B cell (primary cell): ENCODE measurements around the gene TSR2. TPM values are rescaled to one million over a fixed set of nuclear protein-coding genes. Genes with fewer than 3 reads are reported as not detected.

Source experiments
- ATAC-seq: fragments of 200-7000 bp; cut with Tn5 transposase; one replicate; pipeline ENCODE4 v1.10.0; 2021; ENCODE audit warnings: low read depth, mild to moderate bottlenecking, moderate number of reproducible peaks, moderate library complexity
- CTCF ChIA-PET: fragments of 350-600 bp; sonication (Branson Sonifier 250); formaldehyde crosslinking; loops from one replicate; lab custom pipeline; 2021; ENCODE audit warnings: antibody characterized with exemption, inconsistent platforms; lab: Charles Lee
- POLR2A ChIA-PET: fragments of 350-600 bp; sonication (Branson Sonifier 250); formaldehyde crosslinking; loops from one replicate; lab custom pipeline; 2021; ENCODE audit warnings: antibody characterized with exemption; lab: Charles Lee
- DNase-seq: peaks from one replicate; pipeline ENCODE4 v3.0.0; 2013
- H2AFZ ChIP-seq: 2 replicates; pipeline ENCODE4 v1.6.1; 2012; ENCODE audit warnings: mild to moderate bottlenecking, low read depth, low read length; ENCODE audit not compliant: insufficient read depth, poor library complexity, severe bottlenecking
- H3K27ac ChIP-seq, 2 donors: 1 replicate in 1 of 2; 2 replicates in 1 of 2; pipeline ENCODE4 v1.5.1; 2012 to 2013; ENCODE audit warnings: low read length in 2 of 2, mild to moderate bottlenecking in 2 of 2, moderate library complexity in 1 of 2
- H3K27me3 ChIP-seq, 4 experiments: fragments of 200-600 bp in 1 of 4; sonication (generic) in 1 of 4; replicated peaks in 1 of 4; 1 replicate in 2 of 4; 2 replicates in 2 of 4; pipeline versions ENCODE4 v1.6.1 to v1.7.0; 2013 to 2016; ENCODE audit warnings: low read length in 3 of 4, mild to moderate bottlenecking in 2 of 4, mixed read lengths in 1 of 4, moderate library complexity in 1 of 4; ENCODE audit not compliant: insufficient read depth in 4 of 4, control insufficient read depth in 3 of 4; ENCODE audit errors: control extremely low read depth in 1 of 4
- H3K36me3 ChIP-seq, 2 experiments: replicated peaks in 1 of 2; 1 replicate in 1 of 2; 2 replicates in 1 of 2; pipeline versions ENCODE4 v1.6.1 to v1.7.1; 2013; ENCODE audit warnings: low read length in 1 of 2; ENCODE audit not compliant: insufficient read depth in 2 of 2, control insufficient read depth in 1 of 2; ENCODE audit errors: control extremely low read depth in 1 of 2, extremely low read depth in 1 of 2
- H3K4me1 ChIP-seq, 2 donors: fragments of 200-600 bp in 1 of 2; sonication (generic) in 1 of 2; 1 replicate in 1 of 2; 2 replicates in 1 of 2; pipeline versions ENCODE4 v1.5.1 to v1.6.1; 2013 to 2017; ENCODE audit warnings: low read length in 2 of 2; ENCODE audit not compliant: control insufficient read depth in 2 of 2, insufficient read depth in 2 of 2
- H3K4me2 ChIP-seq: replicated peaks from 2 replicates; pipeline ENCODE3; 2012; ENCODE audit warnings: mild to moderate bottlenecking, low read depth, low read length; ENCODE audit not compliant: poor library complexity, severe bottlenecking
- H3K4me3 ChIP-seq, 5 experiments: fragments of 200-600 bp in 1 of 5; sonication (generic) in 1 of 5; 1 replicate in 3 of 5; 2 replicates in 2 of 5; pipeline versions ENCODE4 v1.5.1 to v1.7.0; 2011 to 2016; ENCODE audit warnings: low read length in 4 of 5, mild to moderate bottlenecking in 4 of 5, low read depth in 2 of 5, control low read depth in 1 of 5, moderate library complexity in 1 of 5; ENCODE audit not compliant: insufficient read depth in 1 of 5; ENCODE audit errors: control extremely low read depth in 1 of 5, extremely low read depth in 1 of 5
- H3K79me2 ChIP-seq: fragments of 200-600 bp; sonication (generic); one replicate; pipeline ENCODE4 v1.6.0; 2016; ENCODE audit warnings: low read length; ENCODE audit not compliant: control insufficient read depth, insufficient read depth
- H3K9ac ChIP-seq: fragments of 200-600 bp; sonication (generic); 2 replicates; pipeline ENCODE4 v1.6.1; 2017; ENCODE audit warnings: mild to moderate bottlenecking, low read length, moderate library complexity
- H3K9me3 ChIP-seq, 3 donors: one replicate each; pipeline versions ENCODE4 v1.6.1 to v1.7.1; 2013; ENCODE audit warnings: low read length in 2 of 3; ENCODE audit not compliant: control insufficient read depth in 2 of 3, insufficient read depth in 1 of 3; ENCODE audit errors: control extremely low read depth in 1 of 3
- H4K20me1 ChIP-seq: 2 replicates; pipeline ENCODE4 v1.6.0; 2012; ENCODE audit warnings: mild to moderate bottlenecking, low read length; ENCODE audit not compliant: insufficient read depth, control insufficient read depth, poor library complexity, severe bottlenecking
- H3K27ac Mint-ChIP-seq: one replicate; pipeline ENCODE4 v1.8.0; 2021; ENCODE audit warnings: mixed read lengths
- H3K27me3 Mint-ChIP-seq: one replicate; pipeline ENCODE4 v1.8.0; 2021; ENCODE audit warnings: mixed read lengths
- H3K4me1 Mint-ChIP-seq: one replicate; pipeline ENCODE4 v1.8.0; 2021; ENCODE audit warnings: mixed read lengths
- H3K4me3 Mint-ChIP-seq: one replicate; pipeline ENCODE4 v1.8.0; 2021; ENCODE audit warnings: mixed read lengths
- H3K9me3 Mint-ChIP-seq: one replicate; pipeline ENCODE4 v1.8.0; 2022; ENCODE audit warnings: mixed read lengths; ENCODE audit not compliant: insufficient read depth
- CTCF ChIP-seq: fragments of 200-600 bp; IDR thresholded peaks from one replicate; pipeline ENCODE4 v1.8.0; 2022; ENCODE audit warnings: antibody characterized with exemption, mild to moderate bottlenecking
- EZH2 ChIP-seq: IDR thresholded peaks from 2 replicates; pipeline ENCODE4 v1.6.1; 2012; ENCODE audit warnings: borderline replicate concordance, low read depth, mild to moderate bottlenecking, moderate library complexity, low read length; ENCODE audit not compliant: insufficient read depth, poor library complexity, severe bottlenecking
- WGBS: methylation state at CpG from one replicate; pipeline ENCODE4 v1.1.5; 2013; ENCODE audit warnings: missing lambda C conversion rate; ENCODE audit not compliant: insufficient coverage; 5-methylcytosine and 5-hydroxymethylcytosine counted together
- intact Hi-C: fragments of 100-400 bp; cut with micrococcal nuclease; formaldehyde crosslinking; loops from one replicate; pipeline ENCODE4 v1.10.0; 2022
- polyA plus RNA-seq: library from polyadenylated mRNA; depleted of rRNA; stranded (reverse); fragments of >200 nt; gene quantifications from 2 replicates; pipeline ENCODE4 v1.2.3, GENCODE V29; 2012
- total RNA-seq, 2 donors: library from RNA; stranded (reverse); fragments of 120-200 nt in 1 of 2; gene quantifications; 1 replicate in 1 of 2; 2 replicates in 1 of 2; pipeline versions ENCODE4 v1.2.3 to v1.2.4, GENCODE V29; 2013 to 2022

TSR2 gene
- total and polyA plus RNA-seq, 2 donors (not counting 1 experiment from before 2014, with no cell fraction given) = 13.7 to 38.3 TPM

- H3K4me3 Mint-ChIP-seq = no peak overlapping the region
- no peaks in the 10 kb centered on the region for H3K27me3 Mint-ChIP-seq
- H3K27me3 ChIP-seq = peaks cover 0 to 3% (median 0%) of the 10 kb centered on the region in 4 experiments
- no peak for DNase-seq
- H3K9ac ChIP-seq = no peak overlapping the region
- H3K27ac Mint-ChIP-seq = no peak overlapping the region
- H3K4me2 ChIP-seq = no peak overlapping the region
- H3K27ac ChIP-seq = no peak overlapping the region
- H3K79me2 ChIP-seq = no peaks in the 10 kb centered on the region
- ChIA-PET CTCF (no interaction called here), POLR2A (no interaction called here)
- no peaks in the 10 kb centered on the region for H3K9me3 Mint-ChIP-seq
- no peak for ATAC-seq
- H3K4me1 Mint-ChIP-seq = peaks cover 2% of the 10 kb centered on the region
- intact Hi-C loops = no loop called here
- no peaks in the 10 kb centered on the region for H3K36me3 ChIP-seq
- TF ChIP-seq CTCF (no peak), EZH2 (no peak)
- 67% methylated on average over 1 of the region's 1 CpG for WGBS
- no peak overlapping the region for H3K4me3 ChIP-seq
- H3K9me3 ChIP-seq = no peaks in the 10 kb centered on the region
- no peaks in the 10 kb centered on the region for H3K4me1 ChIP-seq
- no peaks in the 10 kb centered on the region for H4K20me1 ChIP-seq
- H2AFZ ChIP-seq = no peak overlapping the region
These were observed 28.5 kb upstream of the TSR2 start for GRCh38 chrX:54411732-54412131.

- Histone ChIP-seq H3K27ac (no peak overlapping the region), H3K36me3 (no peaks in the 10 kb centered on the region), H3K27me3 (peaks cover 0 to 3% (median 0%) of the 10 kb centered on the region in 4 experiments), H3K4me1 (no peaks in the 10 kb centered on the region), H2AFZ (no peak overlapping the region), H3K79me2 (no peaks in the 10 kb centered on the region), H3K4me2 (no peak overlapping the region), H3K4me3 (no peak overlapping the region), H3K9ac (no peak overlapping the region), H4K20me1 (no peaks in the 10 kb centered on the region), H3K9me3 (no peaks in the 10 kb centered on the region)
- ATAC-seq (no peak), DNase-seq (no peak)
- H3K4me1 Mint-ChIP-seq = peaks cover 2% of the 10 kb centered on the region
- H3K4me3 Mint-ChIP-seq = no peak overlapping the region
- TF ChIP-seq CTCF (no peak), EZH2 (no peak)
- H3K27ac Mint-ChIP-seq = no peak overlapping the region
- H3K27me3 Mint-ChIP-seq = peaks cover 5% of the 10 kb centered on the region
- POLR2A ChIA-PET = no interaction called here
- no peaks in the 10 kb centered on the region for H3K9me3 Mint-ChIP-seq
- CTCF ChIA-PET = no interaction called here
- no CpG with 5 or more reads among the region's 3 CpGs for WGBS
- intact Hi-C loops = no loop called here
These were observed 26.5 kb upstream of the TSR2 start for GRCh38 chrX:54413753-54414152.
